Measurements from ENCODE around the gene PCCA.
"Not testable (repeated sequence)": the region's sequence is repeated elsewhere in the genome, so short reads cannot be mapped to it uniquely, and the experiment has no call there.

PCCA gene

GRCh38 chr13:100099117-100099445, 10.2 kb downstream of the PCCA start:
- not testable (repeated sequence) for H3K9me3 ChIP-seq (ENCODE audit: control insufficient read depth, low read length); H3K9ac ChIP-seq (ENCODE audit: low read length); H3K4me3 ChIP-seq (ENCODE audit: low read length); H3K27me3 ChIP-seq (ENCODE audit: control insufficient read depth, insufficient read depth, low read length); H3K36me3 ChIP-seq (ENCODE audit: control insufficient read depth, insufficient read depth, low read length)
- peaks cover 14% of the 10 kb centered on the region for H3K4me1 ChIP-seq (ENCODE audit: control insufficient read depth, insufficient read depth, low read length)

GRCh38 chr13:100100115-100100879, 11.4 kb downstream of the PCCA start:
- no peaks in the 10 kb centered on the region for H3K36me3 ChIP-seq (ENCODE audit: control insufficient read depth, insufficient read depth, low read length)
- no peaks in the 10 kb centered on the region for H3K9me3 ChIP-seq (ENCODE audit: control insufficient read depth, low read length)
- no peaks in the 10 kb centered on the region for H3K27me3 ChIP-seq (ENCODE audit: control insufficient read depth, insufficient read depth, low read length)
- H3K4me3 ChIP-seq (ENCODE audit: low read length): no peak overlapping the region
- peaks cover 14% of the 10 kb centered on the region for H3K4me1 ChIP-seq (ENCODE audit: control insufficient read depth, insufficient read depth, low read length)
- no peak overlapping the region for H3K9ac ChIP-seq (ENCODE audit: low read length)

GRCh38 chr13:100102042-100102441, 13.1 kb downstream of the PCCA start:
- Histone ChIP-seq H3K4me1 (ENCODE audit: control insufficient read depth, insufficient read depth, low read length) (peaks cover 14% of the 10 kb centered on the region), H3K9ac (ENCODE audit: low read length) (no peak overlapping the region)

GRCh38 chr13:100106005-100106404, 17.1 kb downstream of the PCCA start:
- H3K9ac ChIP-seq (ENCODE audit: low read length): no peak overlapping the region
- H3K36me3 ChIP-seq (ENCODE audit: control insufficient read depth, insufficient read depth, low read length): no peaks in the 10 kb centered on the region
- H3K27me3 ChIP-seq (ENCODE audit: control insufficient read depth, insufficient read depth, low read length): no peaks in the 10 kb centered on the region
- H3K9me3 ChIP-seq (ENCODE audit: control insufficient read depth, low read length): no peaks in the 10 kb centered on the region
- peaks cover 14% of the 10 kb centered on the region for H3K4me1 ChIP-seq (ENCODE audit: control insufficient read depth, insufficient read depth, low read length)
- no peak overlapping the region for H3K4me3 ChIP-seq (ENCODE audit: low read length)

More at GRCh38 chr13:100102042-100102441, 13.1 kb downstream of the PCCA start:
- no peak overlapping the region for H3K4me3 ChIP-seq (ENCODE audit: low read length)
- H3K9me3 ChIP-seq (ENCODE audit: control insufficient read depth, low read length): no peaks in the 10 kb centered on the region
- H3K27me3 ChIP-seq (ENCODE audit: control insufficient read depth, insufficient read depth, low read length): no peaks in the 10 kb centered on the region
- H3K36me3 ChIP-seq (ENCODE audit: control insufficient read depth, insufficient read depth, low read length): no peaks in the 10 kb centered on the region

GRCh38 chr13:100106705-100107104, 17.8 kb downstream of the PCCA start:
- H3K4me1 ChIP-seq (ENCODE audit: control insufficient read depth, insufficient read depth, low read length): peaks cover 13% of the 10 kb centered on the region
- H3K4me3 ChIP-seq (ENCODE audit: low read length): no peak overlapping the region
- H3K9ac ChIP-seq (ENCODE audit: low read length): no peak overlapping the region
- no peaks in the 10 kb centered on the region for H3K9me3 ChIP-seq (ENCODE audit: control insufficient read depth, low read length)
- H3K27me3 ChIP-seq (ENCODE audit: control insufficient read depth, insufficient read depth, low read length): no peaks in the 10 kb centered on the region
- H3K36me3 ChIP-seq (ENCODE audit: control insufficient read depth, insufficient read depth, low read length): no peaks in the 10 kb centered on the region

GRCh38 chr13:100108913-100109507, 20.1 kb downstream of the PCCA start:
- H3K9ac ChIP-seq (ENCODE audit: low read length): no peak overlapping the region
- H3K4me1 ChIP-seq (ENCODE audit: control insufficient read depth, insufficient read depth, low read length): peaks cover 13% of the 10 kb centered on the region
- no peaks in the 10 kb centered on the region for H3K36me3 ChIP-seq (ENCODE audit: control insufficient read depth, insufficient read depth, low read length)
- no peak overlapping the region for H3K4me3 ChIP-seq (ENCODE audit: low read length)
- H3K27me3 ChIP-seq (ENCODE audit: control insufficient read depth, insufficient read depth, low read length): no peaks in the 10 kb centered on the region
- no peaks in the 10 kb centered on the region for H3K9me3 ChIP-seq (ENCODE audit: control insufficient read depth, low read length)

GRCh38 chr13:100110269-100110668, 21.4 kb downstream of the PCCA start:
- Histone ChIP-seq H3K9ac (ENCODE audit: low read length) (no peak overlapping the region), H3K9me3 (ENCODE audit: control insufficient read depth, low read length) (no peaks in the 10 kb centered on the region), H3K27me3 (ENCODE audit: control insufficient read depth, insufficient read depth, low read length) (no peaks in the 10 kb centered on the region), H3K4me3 (ENCODE audit: low read length) (no peak overlapping the region), H3K36me3 (ENCODE audit: control insufficient read depth, insufficient read depth, low read length) (no peaks in the 10 kb centered on the region), H3K4me1 (ENCODE audit: control insufficient read depth, insufficient read depth, low read length) (peaks cover 13% of the 10 kb centered on the region)

GRCh38 chr13:100112186-100112838, 23.4 kb downstream of the PCCA start:
- Histone ChIP-seq H3K36me3 (ENCODE audit: control insufficient read depth, insufficient read depth, low read length) (no peaks in the 10 kb centered on the region), H3K27me3 (ENCODE audit: control insufficient read depth, insufficient read depth, low read length) (no peaks in the 10 kb centered on the region), H3K4me1 (ENCODE audit: control insufficient read depth, insufficient read depth, low read length) (peaks cover 13% of the 10 kb centered on the region), H3K4me3 (ENCODE audit: low read length) (no peak overlapping the region), H3K9ac (ENCODE audit: low read length) (no peak overlapping the region), H3K9me3 (ENCODE audit: control insufficient read depth, low read length) (no peaks in the 10 kb centered on the region)

GRCh38 chr13:100115693-100116254, 26.9 kb downstream of the PCCA start:
- Histone ChIP-seq H3K4me3 (ENCODE audit: low read length) (no peak overlapping the region), H3K9me3 (ENCODE audit: control insufficient read depth, low read length) (no peaks in the 10 kb centered on the region), H3K9ac (ENCODE audit: low read length) (no peak overlapping the region), H3K36me3 (ENCODE audit: control insufficient read depth, insufficient read depth, low read length) (no peaks in the 10 kb centered on the region), H3K4me1 (ENCODE audit: control insufficient read depth, insufficient read depth, low read length) (no peaks in the 10 kb centered on the region), H3K27me3 (ENCODE audit: control insufficient read depth, insufficient read depth, low read length) (no peaks in the 10 kb centered on the region)

- H3K36me3 ChIP-seq (ENCODE audit: control insufficient read depth, insufficient read depth, low read length): no peaks in the 10 kb centered on the region
- peaks cover 7% of the 10 kb centered on the region for H3K4me1 ChIP-seq (ENCODE audit: control insufficient read depth, insufficient read depth, low read length)
- no peaks in the 10 kb centered on the region for H3K27me3 ChIP-seq (ENCODE audit: control insufficient read depth, insufficient read depth, low read length)
- no peaks in the 10 kb centered on the region for H3K9me3 ChIP-seq (ENCODE audit: control insufficient read depth, low read length)
- no peak overlapping the region for H3K9ac ChIP-seq (ENCODE audit: low read length)
- no peak overlapping the region for H3K4me3 ChIP-seq (ENCODE audit: low read length)
Measured at GRCh38 chr13:100124265-100124664, 35.4 kb downstream of the PCCA start.

GRCh38 chr13:100125946-100126345, 37.1 kb downstream of the PCCA start:
- no peaks in the 10 kb centered on the region for H3K36me3 ChIP-seq (ENCODE audit: control insufficient read depth, insufficient read depth, low read length)
- no peak overlapping the region for H3K4me3 ChIP-seq (ENCODE audit: low read length)
- H3K9me3 ChIP-seq (ENCODE audit: control insufficient read depth, low read length): no peaks in the 10 kb centered on the region
- no peaks in the 10 kb centered on the region for H3K27me3 ChIP-seq (ENCODE audit: control insufficient read depth, insufficient read depth, low read length)
- peaks cover 7% of the 10 kb centered on the region for H3K4me1 ChIP-seq (ENCODE audit: control insufficient read depth, insufficient read depth, low read length)
- H3K9ac ChIP-seq (ENCODE audit: low read length): no peak overlapping the region

GRCh38 chr13:100128373-100128772, 39.5 kb downstream of the PCCA start:
- Histone ChIP-seq H3K4me1 (ENCODE audit: control insufficient read depth, insufficient read depth, low read length) (peaks cover 7% of the 10 kb centered on the region), H3K36me3 (ENCODE audit: control insufficient read depth, insufficient read depth, low read length) (no peaks in the 10 kb centered on the region), H3K9me3 (ENCODE audit: control insufficient read depth, low read length) (no peaks in the 10 kb centered on the region), H3K27me3 (ENCODE audit: control insufficient read depth, insufficient read depth, low read length) (no peaks in the 10 kb centered on the region), H3K9ac (ENCODE audit: low read length) (no peak overlapping the region), H3K4me3 (ENCODE audit: low read length) (no peak overlapping the region)
